HCEC 1CT (cell line): Measurements from ENCODE around the gene SPIRE2.
"Not testable (repeated sequence)": the region's sequence is repeated elsewhere in the genome, so short reads cannot be mapped to it uniquely, and the experiment has no call there.

Experiments used
- DNase-seq: peaks from one replicate; pipeline ENCODE4 v3.0.0-alpha.2; 2017

SPIRE2 gene

GRCh38 chr16:89898201-89898967, 70.1 kb downstream of the SPIRE2 start:
- no peak for DNase-seq

DNA sequence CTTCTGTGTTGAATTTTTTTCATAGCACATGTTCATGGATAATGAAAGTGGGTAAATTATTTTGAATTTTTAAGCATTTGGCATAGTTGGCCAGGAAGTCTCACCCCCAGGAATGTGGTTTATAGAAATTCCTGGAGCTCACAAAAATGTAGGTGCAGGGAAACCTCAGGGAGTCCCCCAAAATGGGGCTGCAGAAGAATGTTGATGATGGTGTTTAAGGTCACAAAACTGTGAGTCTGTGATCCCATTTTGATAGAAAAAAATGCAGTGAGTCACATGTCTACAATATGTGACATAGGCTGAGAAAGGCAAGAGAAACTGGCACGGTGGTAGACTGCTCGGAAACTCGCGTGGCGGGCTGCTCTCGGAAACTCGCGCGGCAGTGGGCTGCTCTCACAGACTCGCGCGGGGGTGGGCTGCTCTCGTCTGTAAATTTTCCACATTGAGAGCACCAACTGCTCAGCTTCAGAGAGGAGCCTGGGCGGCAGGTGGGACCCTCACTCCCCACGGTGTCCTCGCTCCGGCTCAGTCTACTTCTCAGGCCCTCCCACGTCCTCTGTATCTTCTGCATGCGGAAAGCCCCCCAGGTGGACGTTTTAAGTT, 71.7 kb downstream of the SPIRE2 start:
- DNase-seq, result no peak

DNA sequence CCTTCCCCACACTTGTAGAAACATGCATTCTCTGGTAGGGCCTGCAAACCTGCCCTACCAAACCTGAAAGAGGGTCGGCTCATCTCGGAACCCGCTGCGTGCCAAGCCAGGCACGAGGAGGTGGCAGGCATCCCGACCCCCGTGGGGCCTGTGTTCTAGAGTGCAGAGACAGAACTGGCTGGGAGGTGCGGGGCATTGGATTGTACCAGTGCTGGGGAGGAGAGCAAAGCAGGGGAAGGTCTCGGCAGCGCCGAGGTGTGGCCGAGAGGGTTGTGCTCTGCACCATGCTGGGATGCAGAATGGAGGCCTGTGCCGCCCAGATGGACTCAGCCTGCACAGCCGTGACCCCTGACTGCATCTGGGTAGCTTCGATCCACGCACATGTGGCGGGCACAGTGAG, 72.6 kb downstream of the SPIRE2 start:
- no peak for DNase-seq

GRCh38 chr16:89902980-89903379, 74.7 kb downstream of the SPIRE2 start:
- DNase-seq, result no peak

GRCh38 chr16:89903908-89904515, 75.7 kb downstream of the SPIRE2 start:
- DNase-seq, result no peak

- DNase-seq, result no peak
Measured at GRCh38 chr16:89904606-89905510, 76.6 kb downstream of the SPIRE2 start.

DNA sequence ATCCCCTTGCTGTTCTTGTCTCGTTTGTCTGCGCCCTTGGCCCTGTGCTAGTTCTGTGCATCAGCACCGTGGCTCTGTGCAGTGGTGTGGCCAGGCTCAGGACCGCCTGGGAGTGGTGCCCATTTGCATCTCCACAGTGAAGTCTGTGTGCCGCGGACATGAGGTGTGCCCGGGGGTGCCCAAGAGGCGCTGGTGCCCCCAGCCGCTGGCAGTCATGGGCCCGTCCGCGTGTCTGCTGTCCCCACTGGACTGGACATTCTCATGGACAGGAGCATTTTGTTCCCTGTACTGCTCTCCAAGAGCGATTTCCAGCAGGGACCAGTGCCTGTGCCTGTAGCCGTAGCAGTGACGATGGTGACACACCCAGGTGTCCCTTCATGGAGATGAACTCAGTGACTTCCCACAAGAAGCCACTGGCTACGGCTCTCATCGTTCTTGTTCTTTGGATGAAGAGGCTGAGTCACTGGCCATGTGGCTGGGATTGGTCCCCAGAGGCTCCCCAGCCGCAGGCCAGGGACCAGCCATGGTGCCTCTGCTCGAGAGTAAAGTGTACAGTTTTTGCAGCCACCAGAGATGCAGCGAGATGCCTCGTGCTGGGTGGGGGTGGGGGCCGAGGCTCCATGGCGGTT, 77.3 kb downstream of the SPIRE2 start:
- no peak for DNase-seq

- DNase-seq, result no peak
Measured at GRCh38 chr16:89906140-89907025, 78.1 kb downstream of the SPIRE2 start.

- no peak for DNase-seq
Measured at GRCh38 chr16:89907055-89907814, 79.0 kb downstream of the SPIRE2 start.

DNA sequence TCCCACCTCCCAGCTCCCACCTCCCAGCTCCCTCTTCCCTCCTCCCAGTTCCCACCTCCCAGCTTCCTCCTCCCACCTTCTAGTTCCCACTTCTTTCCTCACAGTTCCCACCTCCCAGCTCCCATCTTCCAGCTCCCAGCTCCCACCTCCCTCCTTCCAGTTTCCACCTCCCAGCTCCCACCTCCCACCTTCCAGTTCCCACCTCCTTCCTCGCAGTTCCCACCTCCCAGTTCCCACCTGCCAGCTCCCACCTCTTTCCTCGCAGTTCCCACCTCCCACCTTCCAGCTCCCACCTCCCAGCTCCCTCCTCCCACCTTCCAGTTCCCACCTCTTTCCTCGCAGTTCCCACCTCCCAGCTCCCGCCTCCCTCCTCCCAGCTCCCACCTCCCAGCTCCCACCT, 80.0 kb downstream of the SPIRE2 start:
- DNase-seq, result no peak

DNA sequence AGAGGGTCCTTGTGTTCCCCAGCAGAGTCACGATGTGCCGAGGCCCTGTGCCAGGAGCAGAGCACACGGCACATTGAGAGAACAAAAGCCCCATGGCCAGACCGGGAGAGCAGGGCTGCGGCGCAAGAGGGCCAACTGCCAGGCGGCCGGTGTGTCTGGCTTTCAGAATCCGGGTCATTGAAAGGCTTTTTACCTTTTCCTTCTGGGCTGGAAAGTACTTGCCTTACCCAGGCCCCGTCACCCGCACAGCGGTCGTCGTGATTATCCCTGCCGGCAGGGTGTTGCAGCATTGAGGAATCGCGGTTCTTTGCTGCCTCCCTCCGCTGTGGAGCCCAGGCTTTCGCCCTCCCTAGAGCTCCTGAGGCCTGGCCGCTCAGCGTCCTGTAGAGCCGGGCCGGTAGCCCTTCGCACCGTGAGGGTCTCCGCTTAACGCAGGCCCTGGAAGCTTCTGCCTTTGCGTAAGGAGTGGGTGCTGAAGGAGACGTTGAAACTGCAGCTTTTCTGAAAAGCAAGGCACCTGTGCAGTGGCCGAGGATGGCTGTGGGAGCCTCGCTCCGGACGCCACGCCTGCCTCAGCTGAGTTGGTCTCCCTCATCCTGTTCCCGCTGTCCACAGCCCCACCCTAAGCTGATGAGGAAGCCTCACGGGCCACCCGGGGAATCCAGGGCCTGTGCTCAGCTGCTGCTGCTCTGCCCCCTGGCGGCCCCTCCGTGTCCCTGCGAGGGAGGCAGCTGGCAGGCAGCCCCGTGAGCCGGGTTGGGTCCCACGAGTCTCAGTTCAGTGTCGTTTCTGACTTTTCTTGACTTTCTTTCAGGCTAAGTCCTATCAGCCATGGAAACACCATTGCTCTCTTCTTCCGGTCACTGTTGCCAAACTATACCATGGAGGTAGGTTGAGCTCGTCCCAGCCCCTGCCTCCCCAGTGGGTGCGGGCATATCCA, 81.8 kb downstream of the SPIRE2 start:
- peak; percentile 47 for DNase-seq

- DNase-seq, result no peak
Measured at GRCh38 chr16:89910717-89911354, 82.6 kb downstream of the SPIRE2 start.

DNA sequence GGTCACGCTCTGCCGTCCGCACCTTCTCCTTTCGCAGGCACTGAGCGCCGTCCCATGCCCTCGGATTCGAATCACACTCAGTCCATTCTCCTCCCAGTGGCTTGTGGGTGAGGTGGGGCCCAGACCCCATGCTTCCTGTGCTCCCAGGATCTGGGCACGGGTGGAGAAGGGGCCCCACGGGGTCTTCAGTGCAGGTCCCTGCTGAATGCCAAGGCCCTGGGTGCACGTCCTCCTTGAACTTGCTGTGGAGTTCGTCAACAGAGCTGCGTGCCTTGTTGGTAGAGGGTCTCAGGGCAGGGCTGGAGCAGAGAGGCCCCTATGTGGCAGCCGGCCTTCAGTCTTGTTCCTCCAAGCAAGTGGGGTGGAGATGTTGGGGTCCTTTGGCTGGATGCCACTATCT, 83.1 kb downstream of the SPIRE2 start:
- DNase-seq, result no peak

DNA sequence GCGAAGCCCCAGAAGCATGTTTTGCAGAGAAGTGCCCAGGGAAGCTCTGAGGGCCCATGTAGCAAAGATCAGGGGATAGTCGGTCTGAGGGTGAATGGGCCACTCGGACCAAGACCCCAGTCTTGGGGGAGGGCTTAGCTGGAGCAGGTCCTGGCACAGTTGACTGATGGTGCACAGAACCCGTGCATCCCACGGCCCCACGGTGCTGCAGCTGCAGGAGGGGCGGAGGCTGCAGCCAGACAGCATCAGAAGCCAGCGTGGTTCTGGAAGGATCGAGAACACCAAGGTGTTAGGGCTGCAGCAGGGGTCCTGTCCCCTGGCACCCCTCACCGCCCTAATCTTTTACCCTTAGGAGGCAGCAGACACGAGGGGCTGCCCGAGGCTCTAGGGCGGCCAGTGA, 83.9 kb downstream of the SPIRE2 start:
- DNase-seq, result no peak

- no peak for DNase-seq
Measured at GRCh38 chr16:89912627-89913026, 84.4 kb downstream of the SPIRE2 start.

DNA sequence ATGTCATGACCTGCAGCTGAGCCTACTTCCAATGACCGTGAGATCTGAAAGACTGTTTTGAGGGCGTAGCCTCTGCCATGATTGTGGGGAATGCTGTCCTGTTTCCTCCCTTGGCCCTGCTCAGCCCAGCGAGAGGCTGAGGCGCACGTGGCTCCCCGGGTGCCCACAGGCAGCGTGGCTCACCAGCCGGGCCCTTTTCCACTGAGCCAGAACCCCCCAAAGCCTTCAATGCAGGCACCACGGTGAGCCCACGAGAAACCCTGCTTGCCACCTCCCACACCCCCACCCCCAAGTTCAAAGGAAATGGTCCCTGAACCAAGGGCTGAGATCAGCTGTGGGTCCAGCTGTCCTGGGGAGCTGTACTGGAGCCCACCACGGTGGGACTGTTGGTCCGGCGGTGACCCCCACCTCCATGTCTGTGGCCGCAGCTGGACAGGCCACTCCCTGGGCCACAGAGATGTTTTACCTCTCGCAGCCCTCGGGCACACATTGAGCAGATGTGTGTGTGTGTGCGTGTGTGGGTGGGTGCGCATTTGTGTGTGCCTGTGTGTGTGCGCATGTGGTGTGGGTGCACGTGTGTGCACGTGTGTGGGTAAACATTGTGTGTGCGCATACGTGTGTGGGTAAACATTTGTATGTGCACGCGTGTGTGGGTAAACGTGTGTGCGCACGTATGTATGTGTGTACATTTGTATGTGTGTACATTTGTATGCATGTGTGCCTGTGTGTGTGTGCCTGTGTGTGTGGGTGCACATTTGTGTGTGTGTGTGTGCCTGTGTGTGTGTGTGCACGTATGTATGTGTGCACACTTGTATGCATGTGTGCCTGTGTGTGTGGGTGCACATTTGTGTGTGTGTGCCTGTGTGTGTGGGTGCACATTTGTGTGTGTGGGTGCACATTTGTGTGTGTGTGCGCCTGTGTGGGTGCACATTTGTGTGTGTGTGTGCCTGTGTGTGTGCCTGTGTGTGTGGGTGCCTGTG, 85.4 kb downstream of the SPIRE2 start:
- DNase-seq, result no peak

- not testable (repeated sequence) for DNase-seq
Measured at GRCh38 chr16:89914642-89915285, 86.5 kb downstream of the SPIRE2 start.
